ENCODE measurements around the gene PARVB. TPM values are rescaled to one million over a fixed set of nuclear protein-coding genes. Genes with fewer than 3 reads are reported as not detected.

Gene PARVB
- total and polyA plus RNA-seq, 2 experiments from 2014 or later = 10.2 to 11.2 TPM

- Histone ChIP-seq H3K79me2 (no peaks in the 10 kb centered on the region), H3K4me2 (no peak overlapping the region), H3K27ac (no peak overlapping the region), H3K4me3 (no peak overlapping the region), H2AFZ (no peak overlapping the region), H3K9me3 (ENCODE audit: low read depth) (no peaks in the 10 kb centered on the region), H3K9me2 (replicated peaks; ENCODE audit: insufficient read depth) (no peaks in the 10 kb centered on the region), H3K27me3 (no peaks in the 10 kb centered on the region), H4K20me1 (ENCODE audit: insufficient read depth, poor library complexity, severe bottlenecking) (no peaks in the 10 kb centered on the region), H3K4me1 (ENCODE audit: insufficient read depth) (no peaks in the 10 kb centered on the region), H3K36me3 (replicated peaks; ENCODE audit: insufficient read depth, low read depth) (no peaks in the 10 kb centered on the region)
- WGBS (ENCODE audit: low lambda C conversion rate, missing lambda C conversion rate) = 97% methylated on average over 10 of the region's 10 CpGs
- TF ChIP-seq CTCF (IDR thresholded peaks at IDR 0.05; ENCODE audit: poor library complexity) = no peak
- TF ChIP-seq EZH2 (IDR thresholded peaks at IDR 0.05; ENCODE audit: borderline replicate concordance) = no peak
- no peak for TF ChIP-seq EZH2phosphoT487 (IDR thresholded peaks at IDR 0.05; ENCODE audit: low read depth, severe bottlenecking, unreplicated experiment)
- no peak for DNase-seq (ENCODE audit: low spot score)
Observed at GRCh38 chr22:44091751-44092150, 67.6 kb downstream of the PARVB start.

DNA sequence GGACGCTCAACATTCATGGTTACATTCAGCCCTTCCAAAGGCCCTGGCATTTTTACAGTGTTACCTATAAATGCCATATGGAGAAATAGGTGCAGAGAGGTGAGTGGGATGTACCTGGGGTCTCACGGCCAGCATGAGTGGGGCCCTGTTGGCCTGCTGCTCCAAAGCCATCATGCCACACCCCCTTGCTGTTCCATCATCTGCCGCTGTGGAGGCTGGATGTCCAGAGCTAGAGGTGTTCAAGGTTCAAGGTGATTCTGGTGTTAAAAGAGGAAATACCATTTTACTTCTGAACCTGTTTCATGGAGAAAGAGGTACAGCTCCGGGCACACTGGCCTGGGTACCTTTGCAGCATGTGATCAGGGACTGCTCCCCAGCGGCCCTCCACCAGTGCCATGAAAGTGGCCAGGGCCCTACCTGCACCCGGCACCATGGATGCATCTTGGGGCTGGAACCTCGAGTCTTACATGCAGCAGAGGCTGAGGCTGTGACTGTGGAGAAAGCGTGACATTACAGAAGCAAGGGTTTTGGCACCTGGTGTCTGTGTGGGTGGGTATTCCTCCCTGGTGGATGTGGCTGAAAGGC lies 68.6 kb downstream of the PARVB start:
- Histone ChIP-seq H4K20me1 (ENCODE audit: insufficient read depth, poor library complexity, severe bottlenecking) (no peaks in the 10 kb centered on the region), H3K27me3 (no peaks in the 10 kb centered on the region), H3K27ac (no peak overlapping the region), H3K36me3 (replicated peaks; ENCODE audit: insufficient read depth, low read depth) (no peaks in the 10 kb centered on the region), H3K79me2 (no peaks in the 10 kb centered on the region), H3K9me3 (ENCODE audit: low read depth) (no peaks in the 10 kb centered on the region), H3K4me2 (no peak overlapping the region), H2AFZ (no peak overlapping the region), H3K9me2 (replicated peaks; ENCODE audit: insufficient read depth) (no peaks in the 10 kb centered on the region), H3K4me1 (ENCODE audit: insufficient read depth) (no peaks in the 10 kb centered on the region), H3K4me3 (no peak overlapping the region)
- DNase-seq (ENCODE audit: low spot score) = no peak
- WGBS (ENCODE audit: low lambda C conversion rate, missing lambda C conversion rate) = 95% methylated on average over 8 of the region's 8 CpGs
- TF ChIP-seq EZH2phosphoT487 (IDR thresholded peaks at IDR 0.05; ENCODE audit: low read depth, severe bottlenecking, unreplicated experiment) (no peak), CTCF (IDR thresholded peaks at IDR 0.05; ENCODE audit: poor library complexity) (no peak), EZH2 (IDR thresholded peaks at IDR 0.05; ENCODE audit: borderline replicate concordance) (no peak)

- TF ChIP-seq CTCF (IDR thresholded peaks at IDR 0.05; ENCODE audit: poor library complexity) = no peak
- TF ChIP-seq EZH2 (IDR thresholded peaks at IDR 0.05; ENCODE audit: borderline replicate concordance) = no peak
- no peak for TF ChIP-seq EZH2phosphoT487 (IDR thresholded peaks at IDR 0.05; ENCODE audit: low read depth, severe bottlenecking, unreplicated experiment)
Observed at GRCh38 chr22:44093791-44094190, 69.7 kb downstream of the PARVB start.

More at GRCh38 chr22:44093791-44094190, 69.7 kb downstream of the PARVB start:
- H4K20me1 ChIP-seq (ENCODE audit: insufficient read depth, poor library complexity, severe bottlenecking) = no peaks in the 10 kb centered on the region
- H3K4me2 ChIP-seq = no peak overlapping the region
- no peaks in the 10 kb centered on the region for H3K9me2 ChIP-seq (replicated peaks; ENCODE audit: insufficient read depth)
- no peaks in the 10 kb centered on the region for H3K27me3 ChIP-seq
- H2AFZ ChIP-seq = no peak overlapping the region
- WGBS (ENCODE audit: low lambda C conversion rate, missing lambda C conversion rate) = 95% methylated on average over 9 of the region's 9 CpGs
- no peaks in the 10 kb centered on the region for H3K9me3 ChIP-seq (ENCODE audit: low read depth)
- no peak for DNase-seq (ENCODE audit: low spot score)
- no peaks in the 10 kb centered on the region for H3K79me2 ChIP-seq
- H3K27ac ChIP-seq = no peak overlapping the region
- H3K36me3 ChIP-seq (replicated peaks; ENCODE audit: insufficient read depth, low read depth) = no peaks in the 10 kb centered on the region
- H3K4me1 ChIP-seq (ENCODE audit: insufficient read depth) = no peaks in the 10 kb centered on the region
- H3K4me3 ChIP-seq = no peak overlapping the region
